Naive thymus-derived CD8-positive, alpha-beta T cell (primary cell): ENCODE measurements around the gene L1CAM. TPM values are rescaled to one million over a fixed set of nuclear protein-coding genes. Genes with fewer than 3 reads are reported as not detected.

Source experiments
- ATAC-seq, 2 donors: fragments of 150-1000 bp; cut with Tn5 transposase in 1 of 2; sonication (Bioruptor Pico), chemical (Tn5 transposase) in 1 of 2; 1 replicate in 1 of 2; 2 replicates in 1 of 2; pipeline ENCODE4 v1.10.0; 2021; ENCODE audit warnings: mild to moderate bottlenecking in 2 of 2, moderate library complexity in 2 of 2
- POLR2A ChIA-PET: fragments of 350-600 bp; sonication (Branson Sonifier 250); formaldehyde crosslinking; loops from one replicate; lab custom pipeline; 2021; ENCODE audit warnings: antibody characterized with exemption; lab: Charles Lee
- DNase-seq, 10 donors: peaks; one replicate each; pipeline versions ENCODE4 v3.0.0 to v3.0.0-alpha.2; 2020 to 2022
- H3K27ac Mint-ChIP-seq, 10 donors: one replicate each; pipeline ENCODE4 v1.8.0; 2020 to 2022; ENCODE audit warnings: mild to moderate bottlenecking in 10 of 10, mixed read lengths in 10 of 10, moderate library complexity in 4 of 10, inconsistent platforms in 1 of 10
- H3K27me3 Mint-ChIP-seq, 5 donors: one replicate each; pipeline ENCODE4 v1.8.0; 2021 to 2022; ENCODE audit warnings: mixed read lengths in 5 of 5
- H3K36me3 Mint-ChIP-seq, 3 donors: one replicate each; pipeline ENCODE4 v1.8.0; 2020 to 2022; ENCODE audit warnings: mixed read lengths in 3 of 3, mild to moderate bottlenecking in 2 of 3, inconsistent platforms in 1 of 3
- H3K4me1 Mint-ChIP-seq, 4 donors: one replicate each; pipeline ENCODE4 v1.8.0; 2021 to 2022; ENCODE audit warnings: mixed read lengths in 4 of 4
- H3K4me3 Mint-ChIP-seq, 10 donors: one replicate each; pipeline ENCODE4 v1.8.0; 2020 to 2022; ENCODE audit warnings: mild to moderate bottlenecking in 10 of 10, mixed read lengths in 10 of 10, moderate library complexity in 6 of 10, inconsistent platforms in 1 of 10
- H3K9me3 Mint-ChIP-seq, 9 donors: one replicate each; pipeline ENCODE4 v1.8.0; 2020 to 2022; ENCODE audit warnings: mixed read lengths in 9 of 9, mild to moderate bottlenecking in 3 of 9, inconsistent platforms in 1 of 9, moderate library complexity in 1 of 9
- polyA plus RNA-seq, 3 donors: library from polyadenylated mRNA; unstranded; fragments of 300-500 nt; fragmentation: Illumina TruSeq; gene quantifications; one replicate each; pipeline ENCODE4 v1.2.3, GENCODE V29; 2021
- total RNA-seq, 8 experiments: library from RNA in 2 of 8; stranded (reverse) in 2 of 8; gene quantifications; one replicate each; pipeline ENCODE4 v1.2.3 and lab custom pipeline; 2021 to 2026

The L1CAM gene
- total and polyA plus RNA-seq, 5 experiments from 2014 or later, result 0.16 to 0.23 TPM; not detected in 3

GRCh38 chrX:153816831-153817690, 68.9 kb downstream of the L1CAM start:
- H3K9me3 Mint-ChIP-seq, result no peaks in the 10 kb centered on the region
- DNase-seq, result peak in 4 of 10 donors; percentile 33 to 45 (median 38)
- peaks cover 12 to 42% (median 36%) of the 10 kb centered on the region in 4 donors for H3K4me1 Mint-ChIP-seq
- peak; percentile 45 to 78 for ATAC-seq
- peak overlapping the region in 5 of 10 donors; percentile 14 to 68 (median 22) for H3K27ac Mint-ChIP-seq
- H3K27me3 Mint-ChIP-seq, result no peaks in the 10 kb centered on the region
- peak overlapping the region; percentile 16 to 75 (median 54) for H3K4me3 Mint-ChIP-seq
- H3K36me3 Mint-ChIP-seq, result no peaks in the 10 kb centered on the region
- POLR2A ChIA-PET, result interaction anchor here (1.4 kb wide), 1 partner anchor 11 kb away, joined by 4 read pairs; no protein-coding TSS in a partner anchor

GRCh38 chrX:153814591-153815315, 71.2 kb downstream of the L1CAM start:
- peaks cover 11 to 28% (median 23%) of the 10 kb centered on the region in 4 donors for H3K4me1 Mint-ChIP-seq
- H3K4me3 Mint-ChIP-seq, result peak overlapping the region in 3 of 10 donors; percentile 3 to 24 (median 14)
- DNase-seq, result no peak
- H3K36me3 Mint-ChIP-seq, result no peaks in the 10 kb centered on the region
- POLR2A ChIA-PET, result no interaction called here
- peak overlapping the region in 2 of 10 donors; percentile 60 to 67 for H3K27ac Mint-ChIP-seq
- no peak for ATAC-seq
- no peaks in the 10 kb centered on the region for H3K27me3 Mint-ChIP-seq
- H3K9me3 Mint-ChIP-seq, result no peaks in the 10 kb centered on the region

- Mint-ChIP-seq H3K27ac (peak overlapping the region in 1 of 10 donors; percentile 37), H3K27me3 (no peaks in the 10 kb centered on the region), H3K9me3 (no peaks in the 10 kb centered on the region), H3K4me1 (peaks cover 11 to 22% (median 17%) of the 10 kb centered on the region in 4 donors), H3K36me3 (no peaks in the 10 kb centered on the region), H3K4me3 (no peak overlapping the region)
- POLR2A ChIA-PET, result no interaction called here
- DNase-seq (no peak), ATAC-seq (no peak)
Observed at GRCh38 chrX:153813161-153813560, 72.8 kb downstream of the L1CAM start.

- Mint-ChIP-seq H3K4me1 (peaks cover 11 to 18% (median 15%) of the 10 kb centered on the region in 4 donors), H3K9me3 (no peaks in the 10 kb centered on the region), H3K36me3 (no peaks in the 10 kb centered on the region), H3K27me3 (no peaks in the 10 kb centered on the region), H3K4me3 (no peak overlapping the region), H3K27ac (no peak overlapping the region)
- ATAC-seq (no peak), DNase-seq (no peak)
- POLR2A ChIA-PET, result no interaction called here
Observed at GRCh38 chrX:153812220-153812619, 73.8 kb downstream of the L1CAM start.

Other genes starting within 250 kb of the L1CAM start
- gene DUSP9, start 239.0 kb downstream of the L1CAM start, total RNA-seq, result not detected
- gene DUSP9, start 239.0 kb downstream of the L1CAM start, polyA plus RNA-seq, result not detected
- gene PNCK, start 212.4 kb downstream of the L1CAM start, total RNA-seq, result not detected
- gene PNCK, start 212.4 kb downstream of the L1CAM start, polyA plus RNA-seq, result not detected
- under 1 TPM; 0.31 to 0.49 TPM for gene SLC6A8, start 198.2 kb downstream of the L1CAM start, total RNA-seq
- gene SLC6A8, start 198.2 kb downstream of the L1CAM start, polyA plus RNA-seq, result under 1 TPM in 2 of 3 donors, not detected in 1; 0.04 to 0.16 TPM
- 100 to 1,000 TPM; 108 to 118 TPM for gene BCAP31, start 161.8 kb downstream of the L1CAM start, total RNA-seq
- 100 to 1,000 TPM; 298 to 328 (median 319) TPM for gene BCAP31, start 161.8 kb downstream of the L1CAM start, polyA plus RNA-seq
- 1 to 10 TPM; 5.8 to 7.3 TPM for gene ABCD1, start 161.3 kb downstream of the L1CAM start, total RNA-seq
- 1 to 10 TPM; 1.1 to 2.1 (median 2.0) TPM for gene ABCD1, start 161.3 kb downstream of the L1CAM start, polyA plus RNA-seq
- gene PLXNB3, start 121.9 kb downstream of the L1CAM start, total RNA-seq, result under 1 TPM; 0.34 to 0.41 TPM
- not detected for gene PLXNB3, start 121.9 kb downstream of the L1CAM start, polyA plus RNA-seq
- gene SRPK3, start 105.1 kb downstream of the L1CAM start, total RNA-seq, result not detected
- gene SRPK3, start 105.1 kb downstream of the L1CAM start, polyA plus RNA-seq, result not detected
- 10 to 100 TPM; 47.7 to 51.2 TPM for gene IDH3G, start 91.8 kb downstream of the L1CAM start, total RNA-seq
- gene IDH3G, start 91.8 kb downstream of the L1CAM start, polyA plus RNA-seq, result 100 to 1,000 TPM in 2 of 3 donors, 10 to 100 TPM in 1; 71.9 to 109 (median 100) TPM
- 100 to 1,000 TPM; 120 to 128 TPM for gene SSR4, start 91.5 kb downstream of the L1CAM start, total RNA-seq
- 100 to 1,000 TPM; 389 to 522 (median 451) TPM for gene SSR4, start 91.5 kb downstream of the L1CAM start, polyA plus RNA-seq
- under 1 TPM; 0.31 to 0.66 TPM for gene PDZD4, start 55.6 kb downstream of the L1CAM start, total RNA-seq
- 1 to 10 TPM in 1 of 3 donors, under 1 TPM in 1, not detected in 1; 0.41 to 1.5 TPM for gene PDZD4, start 55.6 kb downstream of the L1CAM start, polyA plus RNA-seq
- gene AVPR2, start 18.5 kb upstream of the L1CAM start, total RNA-seq, result not detected
- not detected for gene AVPR2, start 18.5 kb upstream of the L1CAM start, polyA plus RNA-seq
- 100 to 1,000 TPM; 324 to 353 TPM for gene ARHGAP4, start 40.1 kb upstream of the L1CAM start, total RNA-seq
- 100 to 1,000 TPM in 1 of 3 donors, 10 to 100 TPM in 2; 58.9 to 112 (median 96.6) TPM for gene ARHGAP4, start 40.1 kb upstream of the L1CAM start, polyA plus RNA-seq
- 10 to 100 TPM; 72.1 to 80.8 TPM for gene NAA10, start 48.9 kb upstream of the L1CAM start, total RNA-seq
- gene NAA10, start 48.9 kb upstream of the L1CAM start, polyA plus RNA-seq, result 10 to 100 TPM; 66.8 to 73.3 (median 71.3) TPM
- 10 to 100 TPM; 17.8 to 18.2 TPM for gene RENBP, start 58.5 kb upstream of the L1CAM start, total RNA-seq
- gene RENBP, start 58.5 kb upstream of the L1CAM start, polyA plus RNA-seq, result under 1 TPM; 0.49 to 0.96 (median 0.73) TPM
- 10 to 100 TPM; 62.4 to 64.9 TPM for gene HCFC1, start 85.6 kb upstream of the L1CAM start, total RNA-seq
- 10 to 100 TPM in 1 of 3 donors, 1 to 10 TPM in 2; 3.3 to 11.9 (median 7.9) TPM for gene HCFC1, start 85.6 kb upstream of the L1CAM start, polyA plus RNA-seq
- gene TMEM187, start 86.6 kb upstream of the L1CAM start, total RNA-seq, result 10 to 100 TPM in 1 of 2 experiments, 1 to 10 TPM in 1; 9.3 to 11.2 TPM
- 10 to 100 TPM in 1 of 3 donors, 1 to 10 TPM in 2; 3.1 to 13.6 (median 8.9) TPM for gene TMEM187, start 86.6 kb upstream of the L1CAM start, polyA plus RNA-seq
- 10 to 100 TPM; 68.8 to 76.6 TPM for gene IRAK1, start 133.7 kb upstream of the L1CAM start, total RNA-seq
- gene IRAK1, start 133.7 kb upstream of the L1CAM start, polyA plus RNA-seq, result 10 to 100 TPM; 23.9 to 44.7 (median 27.8) TPM
- 10 to 100 TPM; 87.7 to 88.3 TPM for gene MECP2, start 211.5 kb upstream of the L1CAM start, total RNA-seq
- 10 to 100 TPM; 12.0 to 22.2 (median 12.2) TPM for gene MECP2, start 211.5 kb upstream of the L1CAM start, polyA plus RNA-seq